HEK293T (cell line): Measurements from ENCODE around the gene SAC3D1.

Source experiments
- ARNT ChIP-seq: fragments of 450-650 bp; IDR thresholded peaks from 2 replicates; pipeline ENCODE4 v1.6.1; 2017; ENCODE audit warnings: mild to moderate bottlenecking
- BHLHE40 ChIP-seq: fragments of 450-650 bp; IDR thresholded peaks from 2 replicates; pipeline ENCODE4 v1.6.1; 2016; ENCODE audit warnings: mild to moderate bottlenecking, moderate library complexity, borderline replicate concordance
- ELF4 ChIP-seq: fragments of 450-650 bp; IDR thresholded peaks from 2 replicates; pipeline ENCODE4 v1.6.1; 2017; ENCODE audit warnings: antibody characterized with exemption
- FOXK2 ChIP-seq: fragments of 450-650 bp; IDR thresholded peaks from 2 replicates; pipeline ENCODE4 v1.6.1; 2016; ENCODE audit warnings: mild to moderate bottlenecking
- FOXM1 ChIP-seq: fragments of 450-650 bp; IDR thresholded peaks from 2 replicates; pipeline ENCODE4 v1.6.1; 2017; ENCODE audit warnings: mild to moderate bottlenecking, borderline replicate concordance
- HDGF ChIP-seq: fragments of 450-650 bp; IDR thresholded peaks from 2 replicates; pipeline ENCODE4 v1.6.1; 2017; ENCODE audit warnings: antibody characterized with exemption, borderline replicate concordance
- LEF1 ChIP-seq: fragments of 450-650 bp; IDR thresholded peaks from 2 replicates; pipeline ENCODE4 v1.6.1; 2017; ENCODE audit warnings: mild to moderate bottlenecking, borderline replicate concordance
- SP1 ChIP-seq: fragments of 450-650 bp; IDR thresholded peaks from 2 replicates; pipeline ENCODE4 v1.6.1; 2017
- TARDBP ChIP-seq: fragments of 450-650 bp; IDR thresholded peaks from 2 replicates; pipeline ENCODE4 v1.6.1; 2016
- ZNF384 ChIP-seq: fragments of 450-650 bp; IDR thresholded peaks from 2 replicates; pipeline ENCODE4 v1.6.1; 2016
- TF ChIP-seq, protein P1 (sequence below): fragments of 450-650 bp; IDR thresholded peaks from 2 replicates; pipeline ENCODE4 v1.6.1; 2016

- TF ChIP-seq HDGF, result no peak
- no peak for TF ChIP-seq SP1
- TF ChIP-seq BHLHE40, result no peak
- no peak for TF ChIP-seq ARNT
- TF ChIP-seq ELF4, result no peak
- TF ChIP-seq FOXM1, result no peak
- TF ChIP-seq LEF1, result no peak
- no peak for TF ChIP-seq ZNF384
- no peak for TF ChIP-seq FOXK2
- no peak for TF ChIP-seq TARDBP
- TF ChIP-seq, protein P1, sequence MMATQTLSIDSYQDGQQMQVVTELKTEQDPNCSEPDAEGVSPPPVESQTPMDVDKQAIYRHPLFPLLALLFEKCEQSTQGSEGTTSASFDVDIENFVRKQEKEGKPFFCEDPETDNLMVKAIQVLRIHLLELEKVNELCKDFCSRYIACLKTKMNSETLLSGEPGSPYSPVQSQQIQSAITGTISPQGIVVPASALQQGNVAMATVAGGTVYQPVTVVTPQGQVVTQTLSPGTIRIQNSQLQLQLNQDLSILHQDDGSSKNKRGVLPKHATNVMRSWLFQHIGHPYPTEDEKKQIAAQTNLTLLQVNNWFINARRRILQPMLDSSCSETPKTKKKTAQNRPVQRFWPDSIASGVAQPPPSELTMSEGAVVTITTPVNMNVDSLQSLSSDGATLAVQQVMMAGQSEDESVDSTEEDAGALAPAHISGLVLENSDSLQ, result no peak
Observed at GRCh38 chr11:65055538-65055937, 14.5 kb downstream of the SAC3D1 start.
